CD14-positive monocyte (primary cell): ENCODE data around the gene CMYA5. TPM values are rescaled to one million over a fixed set of nuclear protein-coding genes. Genes with fewer than 3 reads are reported as not detected.
A peak's percentile ranks its signal among the peaks of the same experiment; 100 is the strongest.

Experiments
- DNase-seq, 3 donors: peaks; one replicate each; pipeline ENCODE4 v3.0.0-alpha.2; 2011 to 2022
- H2AFZ ChIP-seq: 2 replicates; pipeline ENCODE4 v1.6.0; 2012; ENCODE audit warnings: mild to moderate bottlenecking, low read depth, low read length, inconsistent platforms; ENCODE audit not compliant: insufficient read depth, poor library complexity, severe bottlenecking
- H3K27ac ChIP-seq, 2 donors: 1 replicate in 1 of 2; 2 replicates in 1 of 2; pipeline ENCODE4 v1.5.1; 2012 to 2013; ENCODE audit warnings: low read length in 2 of 2, control low read depth in 1 of 2, inconsistent platforms in 1 of 2, low read depth in 1 of 2, mild to moderate bottlenecking in 1 of 2
- H3K27me3 ChIP-seq, 2 donors: one replicate each; pipeline versions ENCODE4 v1.6.0 to v1.6.1; 2011 to 2013; ENCODE audit warnings: low read length in 2 of 2; ENCODE audit not compliant: control insufficient read depth in 2 of 2, insufficient read depth in 2 of 2
- H3K36me3 ChIP-seq, 2 donors: replicated peaks in 1 of 2; 1 replicate in 1 of 2; 2 replicates in 1 of 2; pipeline versions ENCODE4 v1.5.1 to v1.6.1; 2012 to 2013; ENCODE audit warnings: low read length in 2 of 2, control low read depth in 1 of 2, inconsistent platforms in 1 of 2, mild to moderate bottlenecking in 1 of 2; ENCODE audit not compliant: insufficient read depth in 2 of 2, control insufficient read depth in 1 of 2
- H3K4me1 ChIP-seq, 2 donors: 1 replicate in 1 of 2; 2 replicates in 1 of 2; pipeline versions ENCODE4 v1.5.1 to v1.6.1; 2012 to 2013; ENCODE audit warnings: low read length in 2 of 2, control low read depth in 1 of 2, inconsistent platforms in 1 of 2, mild to moderate bottlenecking in 1 of 2, moderate library complexity in 1 of 2; ENCODE audit not compliant: insufficient read depth in 2 of 2, control insufficient read depth in 1 of 2
- H3K4me2 ChIP-seq: replicated peaks from 2 replicates; pipeline ENCODE3; 2012; ENCODE audit warnings: low read length, moderate library complexity, mild to moderate bottlenecking; ENCODE audit not compliant: poor library complexity, severe bottlenecking; ENCODE audit errors: extremely low read depth
- H3K4me3 ChIP-seq, 3 experiments: fragments of 200-600 bp in 1 of 3; sonication (generic) in 1 of 3; replicated peaks in 1 of 3; 1 replicate in 2 of 3; 2 replicates in 1 of 3; pipeline ENCODE4 v1.5.1; 2011 to 2013; ENCODE audit warnings: low read length in 3 of 3, mild to moderate bottlenecking in 3 of 3, control low read depth in 2 of 3, low read depth in 2 of 3, inconsistent platforms in 1 of 3, moderate library complexity in 1 of 3
- H3K79me2 ChIP-seq: 2 replicates; pipeline ENCODE4 v1.6.0; 2012; ENCODE audit warnings: mild to moderate bottlenecking, control low read depth, inconsistent platforms, low read length, moderate library complexity; ENCODE audit not compliant: insufficient read depth
- H3K9ac ChIP-seq: 2 replicates; pipeline ENCODE4 v1.6.0; 2017; ENCODE audit warnings: low read length, mild to moderate bottlenecking; ENCODE audit not compliant: insufficient read depth, poor library complexity, severe bottlenecking
- H3K9me3 ChIP-seq, 2 donors: replicated peaks in 1 of 2; 1 replicate in 1 of 2; 2 replicates in 1 of 2; pipeline versions ENCODE4 v1.5.1 to v1.6.1; 2012 to 2013; ENCODE audit warnings: low read length in 2 of 2, control low read depth in 1 of 2; ENCODE audit not compliant: control insufficient read depth in 1 of 2, insufficient read depth in 1 of 2
- H4K20me1 ChIP-seq: 2 replicates; pipeline ENCODE4 v1.6.0; 2012; ENCODE audit warnings: mild to moderate bottlenecking, low read length, control low read depth, moderate library complexity; ENCODE audit not compliant: insufficient read depth
- H3K27ac Mint-ChIP-seq, 7 donors: one replicate each; pipeline ENCODE4 v1.8.0; 2020; ENCODE audit warnings: mild to moderate bottlenecking in 7 of 7, mixed read lengths in 7 of 7, moderate library complexity in 6 of 7, inconsistent platforms in 2 of 7
- H3K27me3 Mint-ChIP-seq, 3 donors: one replicate each; pipeline ENCODE4 v1.8.0; 2021 to 2022; ENCODE audit warnings: low read depth in 3 of 3, mild to moderate bottlenecking in 3 of 3, mixed read lengths in 3 of 3, moderate library complexity in 3 of 3, inconsistent platforms in 1 of 3
- H3K36me3 Mint-ChIP-seq, 2 donors: one replicate each; pipeline ENCODE4 v1.8.0; 2020; ENCODE audit warnings: mixed read lengths in 2 of 2, inconsistent platforms in 1 of 2, mild to moderate bottlenecking in 1 of 2
- H3K4me1 Mint-ChIP-seq: one replicate; pipeline ENCODE4 v1.8.0; 2020; ENCODE audit warnings: mild to moderate bottlenecking, mixed read lengths
- H3K4me3 Mint-ChIP-seq, 2 donors: one replicate each; pipeline ENCODE4 v1.8.0; 2020; ENCODE audit warnings: mild to moderate bottlenecking in 2 of 2, mixed read lengths in 2 of 2, moderate library complexity in 1 of 2
- H3K9me3 Mint-ChIP-seq, 7 donors: one replicate each; pipeline ENCODE4 v1.8.0; 2020 to 2022; ENCODE audit warnings: mixed read lengths in 7 of 7, mild to moderate bottlenecking in 6 of 7, moderate library complexity in 6 of 7, inconsistent platforms in 2 of 7
- CTCF ChIP-seq: fragments of 200-600 bp; IDR thresholded peaks from one replicate; pipeline ENCODE4 v1.8.0; 2022; ENCODE audit warnings: antibody characterized with exemption, mild to moderate bottlenecking
- WGBS: methylation state at CpG from one replicate; pipeline ENCODE4 v1.1.5; 2013; ENCODE audit warnings: missing lambda C conversion rate; ENCODE audit not compliant: insufficient coverage; 5-methylcytosine and 5-hydroxymethylcytosine counted together
- intact Hi-C, 2 donors: fragments of 100-400 bp; cut with micrococcal nuclease; formaldehyde crosslinking; loops; one replicate each; pipeline versions ENCODE4 v1.15.0 to v1.15.1; 2023
- polyA plus RNA-seq, 3 donors: library from polyadenylated mRNA; depleted of rRNA in 1 of 3; unstranded in 2 of 3; stranded (reverse) in 1 of 3; fragments of 300-500 nt in 2 of 3; fragments of >200 nt in 1 of 3; fragmentation: Illumina TruSeq in 2 of 3; gene quantifications; 1 replicate in 2 of 3; 2 replicates in 1 of 3; pipeline ENCODE4 v1.2.3, GENCODE V29; 2012 to 2021

Gene CMYA5
- polyA plus RNA-seq, 3 donors = 0.01 to 0.17 TPM; not detected in 1

GRCh38 chr5:79702606-79703380 lies 13.2 kb downstream of the CMYA5 start:
- Histone ChIP-seq H3K27ac (peak overlapping the region; percentile 70 to 72), H3K79me2 (no peaks in the 10 kb centered on the region), H3K4me2 (peak overlapping the region; percentile 23), H3K9me3 (peaks cover 3 to 6% of the 10 kb centered on the region in 2 donors), H3K27me3 (no peaks in the 10 kb centered on the region), H3K4me1 (peaks cover 43 to 47% of the 10 kb centered on the region in 2 donors), H3K9ac (no peak overlapping the region), H4K20me1 (no peaks in the 10 kb centered on the region), H3K4me3 (peak overlapping the region in 1 of 3 experiments; percentile 7), H2AFZ (peak overlapping the region; percentile 32), H3K36me3 (no peaks in the 10 kb centered on the region)
- peak; percentile 65 for TF ChIP-seq CTCF
- H3K9me3 Mint-ChIP-seq = peaks cover 2 to 17% (median 10%) of the 10 kb centered on the region in 7 donors
- no peaks in the 10 kb centered on the region for H3K36me3 Mint-ChIP-seq
- peak overlapping the region; percentile 80 to 93 (median 86) for H3K27ac Mint-ChIP-seq
- intact Hi-C loops = loop anchor here in 1 of 2 donors (5.0 kb wide), 1 partner anchor 90 kb away; the partner anchor contains the start of gene TENT2
- no CpG with 5 or more reads among the region's 3 CpGs for WGBS
- peaks cover 0 to 4% (median 0%) of the 10 kb centered on the region in 3 donors for H3K27me3 Mint-ChIP-seq
- H3K4me3 Mint-ChIP-seq = peak overlapping the region in 1 of 2 donors; percentile 46
- H3K4me1 Mint-ChIP-seq = peaks cover 48% of the 10 kb centered on the region
- DNase-seq = peak; percentile 79 to 89 (median 83)

- Histone ChIP-seq H4K20me1 (no peaks in the 10 kb centered on the region), H2AFZ (peak overlapping the region; percentile 6), H3K27me3 (no peaks in the 10 kb centered on the region), H3K4me1 (peaks cover 38 to 41% of the 10 kb centered on the region in 2 donors), H3K4me2 (no peak overlapping the region), H3K79me2 (no peaks in the 10 kb centered on the region), H3K4me3 (no peak overlapping the region), H3K9ac (no peak overlapping the region), H3K36me3 (no peaks in the 10 kb centered on the region), H3K27ac (peak overlapping the region in 1 of 2 donors; percentile 72), H3K9me3 (peaks cover 3 to 6% of the 10 kb centered on the region in 2 donors)
- intact Hi-C loops = loop anchor here in 1 of 2 donors (5.0 kb wide), 1 partner anchor 91 kb away; the partner anchor contains the start of gene TENT2
- DNase-seq = no peak
- peaks cover 2 to 17% (median 10%) of the 10 kb centered on the region in 7 donors for H3K9me3 Mint-ChIP-seq
- peak overlapping the region in 2 of 7 donors; percentile 18 to 80 for H3K27ac Mint-ChIP-seq
- TF ChIP-seq CTCF = no peak
- no peaks in the 10 kb centered on the region for H3K36me3 Mint-ChIP-seq
- no CpG with 5 or more reads among the region's 1 CpG for WGBS
- H3K4me1 Mint-ChIP-seq = peaks cover 43% of the 10 kb centered on the region
- H3K27me3 Mint-ChIP-seq = peaks cover 0 to 4% (median 0%) of the 10 kb centered on the region in 3 donors
- H3K4me3 Mint-ChIP-seq = no peak overlapping the region
These were observed 13.7 kb downstream of the CMYA5 start for GRCh38 chr5:79703381-79703645.
